Activated naive CD8-positive, alpha-beta T cell treated with anti-CD3 and anti-CD28 coated beads, Interleukin-2, amount 50 U/mL, for 24 hours (primary cell): ENCODE data around the gene ELMOD3.
"Not testable (repeated sequence)": the region's sequence is repeated elsewhere in the genome, so short reads cannot be mapped to it uniquely, and the experiment has no call there.

Experiments used
- ATAC-seq: fragments of 150-1000 bp; cut with Tn5 transposase; one replicate; pipeline ENCODE4 v1.10.0; 2021
- DNase-seq: peaks from one replicate; pipeline ENCODE4 v3.0.0; 2021
- H3K27ac Mint-ChIP-seq: one replicate; pipeline ENCODE4 v1.8.0; 2021; ENCODE audit warnings: mild to moderate bottlenecking, mixed read lengths
- H3K27me3 Mint-ChIP-seq: one replicate; pipeline ENCODE4 v1.8.0; 2021; ENCODE audit warnings: mixed read lengths
- H3K36me3 Mint-ChIP-seq: one replicate; pipeline ENCODE4 v1.8.0; 2021; ENCODE audit warnings: low read depth, mixed read lengths
- H3K4me1 Mint-ChIP-seq: one replicate; pipeline ENCODE4 v1.8.0; 2021; ENCODE audit warnings: mixed read lengths
- H3K4me3 Mint-ChIP-seq: one replicate; pipeline ENCODE4 v1.8.0; 2021; ENCODE audit warnings: mild to moderate bottlenecking, moderate library complexity, mixed read lengths
- H3K9me3 Mint-ChIP-seq: one replicate; pipeline ENCODE4 v1.8.0; 2021; ENCODE audit warnings: mixed read lengths

The ELMOD3 gene

DNA sequence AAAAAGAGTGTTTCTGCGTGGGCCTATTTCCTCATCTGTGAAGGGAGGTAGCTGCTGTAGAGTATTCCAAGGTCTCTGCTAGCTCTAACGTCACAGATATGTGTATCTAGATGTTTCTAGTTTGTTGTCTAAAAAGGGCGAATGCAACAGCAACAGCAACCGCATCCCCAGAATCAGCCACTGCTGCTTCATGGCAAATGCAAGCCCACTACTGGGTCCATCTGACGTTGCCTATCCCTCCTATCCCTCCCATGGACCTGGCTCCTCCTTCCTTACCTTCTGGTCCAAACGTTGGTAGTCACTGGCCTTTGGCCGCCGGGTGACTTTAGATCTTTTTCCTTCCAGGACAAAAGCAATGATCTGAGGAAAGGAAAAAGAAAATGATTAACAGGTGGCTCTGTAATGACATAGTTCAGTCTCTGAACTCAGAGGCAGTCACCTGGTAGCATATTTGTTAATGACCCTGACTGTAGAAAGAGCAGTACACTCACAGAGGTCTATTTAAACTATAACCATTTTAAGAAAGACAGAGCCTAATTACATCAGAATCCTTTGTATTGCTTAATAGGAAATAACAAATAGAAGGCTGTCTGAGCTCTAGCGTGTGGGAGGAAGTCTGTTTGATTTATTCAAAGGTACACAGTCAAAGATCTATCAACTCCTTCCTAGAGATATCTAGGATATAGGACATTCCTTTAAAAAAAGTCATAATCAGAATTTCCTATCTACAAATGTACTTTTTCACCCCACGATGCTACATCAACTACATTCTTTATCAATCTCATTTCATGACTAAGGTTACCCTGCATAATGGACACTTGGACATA, 29.7 kb upstream of the ELMOD3 start:
- no peaks in the 10 kb centered on the region for H3K27me3 Mint-ChIP-seq

DNA sequence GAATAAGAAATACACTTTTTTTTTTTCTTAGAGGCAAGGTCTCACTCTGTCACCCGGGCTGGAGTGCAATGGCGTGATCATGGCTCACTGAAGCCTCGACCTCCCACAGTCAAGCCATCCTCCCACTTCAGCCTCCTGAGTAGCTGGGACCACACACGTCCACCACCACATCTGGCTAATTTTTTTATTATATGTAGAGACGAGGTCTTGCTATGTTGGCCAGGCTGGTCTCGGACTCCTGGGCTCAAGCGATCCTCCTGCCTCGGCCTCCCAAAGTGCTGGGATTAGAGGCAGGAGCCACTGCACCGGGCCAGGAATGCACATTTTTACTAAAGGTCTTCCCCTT, 29.1 kb upstream of the ELMOD3 start:
- Mint-ChIP-seq H3K9me3 (no peaks in the 10 kb centered on the region), H3K27ac (peak overlapping the region; percentile 98), H3K36me3 (peaks cover 70% of the 10 kb centered on the region), H3K4me3 (peak overlapping the region; percentile 92), H3K4me1 (peaks cover 61% of the 10 kb centered on the region), H3K27me3 (no peaks in the 10 kb centered on the region)
- no peak for DNase-seq
- no peak for ATAC-seq

More for the DNA sequence above, 29.7 kb upstream of the ELMOD3 start:
- Mint-ChIP-seq H3K9me3 (no peaks in the 10 kb centered on the region), H3K4me1 (peaks cover 67% of the 10 kb centered on the region), H3K36me3 (peaks cover 76% of the 10 kb centered on the region), H3K27ac (peak overlapping the region; percentile 98), H3K4me3 (peak overlapping the region; percentile 92)
- ATAC-seq (no peak), DNase-seq (no peak)

DNA sequence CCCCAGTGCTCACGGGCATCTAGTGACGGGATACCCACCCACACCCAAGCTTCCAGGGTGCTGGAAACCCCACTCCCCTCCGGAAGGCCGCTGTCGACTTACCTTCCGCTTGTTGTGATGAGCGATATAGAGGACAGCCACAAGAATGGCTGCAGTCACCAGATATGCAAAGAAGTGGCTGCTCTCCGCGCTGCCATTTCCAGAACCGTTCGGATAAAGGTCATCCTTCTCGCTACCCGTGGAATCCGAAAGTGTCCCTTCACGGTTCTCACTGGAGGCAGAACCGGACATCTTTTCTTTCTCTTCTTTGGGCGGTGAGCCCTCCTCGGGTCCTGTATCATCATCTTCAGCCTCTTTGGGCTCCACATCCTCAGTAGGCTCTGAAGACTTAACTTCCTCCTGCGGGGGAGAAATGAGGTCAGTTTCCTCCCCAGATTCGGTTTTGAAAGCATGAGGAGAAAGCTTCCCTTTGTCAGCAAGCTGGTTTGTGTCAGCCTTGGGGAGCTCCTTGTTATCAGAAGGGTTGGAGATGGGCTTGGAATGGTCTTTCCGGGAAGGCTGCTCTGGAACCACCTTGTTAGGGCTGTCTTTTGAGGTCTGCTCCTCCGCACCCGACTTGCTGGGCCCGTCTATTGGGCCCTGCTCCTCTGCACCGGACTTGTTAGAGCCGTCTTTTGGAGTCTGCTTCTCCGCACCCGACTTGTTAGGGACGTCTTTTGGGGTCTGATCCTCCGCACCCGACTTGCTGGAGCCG, 28.0 kb upstream of the ELMOD3 start:
- H3K4me1 Mint-ChIP-seq: peaks cover 53% of the 10 kb centered on the region
- peaks cover 58% of the 10 kb centered on the region for H3K36me3 Mint-ChIP-seq
- no peaks in the 10 kb centered on the region for H3K9me3 Mint-ChIP-seq
- peak; percentile 48 for DNase-seq
- H3K4me3 Mint-ChIP-seq: peak overlapping the region; percentile 92
- H3K27ac Mint-ChIP-seq: peak overlapping the region; percentile 98
- no peaks in the 10 kb centered on the region for H3K27me3 Mint-ChIP-seq
- peak; percentile 30 for ATAC-seq

DNA sequence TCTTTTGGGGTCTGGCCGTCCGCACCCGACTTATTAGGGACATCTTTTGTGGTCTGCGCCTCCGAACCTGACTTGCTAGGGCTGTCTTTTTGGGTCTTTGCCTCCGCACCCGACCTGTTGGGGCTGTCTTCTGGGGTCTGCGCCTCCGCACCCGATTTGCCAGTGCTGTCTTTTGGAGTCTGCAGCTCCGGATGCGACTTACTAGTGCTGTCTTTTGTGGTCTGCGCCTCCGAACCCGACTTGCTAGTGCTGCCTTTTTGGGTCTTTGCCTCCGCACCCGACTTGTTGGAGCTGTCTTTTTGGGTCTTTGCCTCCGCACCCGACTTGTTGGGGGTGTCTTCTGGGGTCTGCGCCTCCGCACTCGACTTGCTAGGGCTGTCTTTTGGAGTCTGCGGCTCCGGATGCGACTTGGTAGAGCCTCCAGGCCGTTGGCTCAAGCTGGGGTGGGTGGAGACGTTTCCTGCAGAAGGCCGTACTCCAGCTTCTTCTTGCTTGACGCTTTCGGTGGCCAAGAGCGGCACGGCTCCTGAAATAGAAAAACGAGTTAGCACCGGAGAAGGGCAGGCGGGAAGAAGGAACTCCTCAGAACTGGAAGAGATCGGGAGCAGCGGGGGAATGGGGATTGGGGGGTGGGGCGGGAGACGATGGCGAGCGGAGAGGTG, 27.3 kb upstream of the ELMOD3 start:
- no peaks in the 10 kb centered on the region for H3K9me3 Mint-ChIP-seq
- ATAC-seq: peak; percentile 22
- peaks cover 51% of the 10 kb centered on the region for H3K36me3 Mint-ChIP-seq
- peak; percentile 62 for DNase-seq
- H3K4me3 Mint-ChIP-seq: peak overlapping the region; percentile 92
- H3K27me3 Mint-ChIP-seq: no peaks in the 10 kb centered on the region
- peaks cover 46% of the 10 kb centered on the region for H3K4me1 Mint-ChIP-seq
- H3K27ac Mint-ChIP-seq: peak overlapping the region; percentile 98

DNA sequence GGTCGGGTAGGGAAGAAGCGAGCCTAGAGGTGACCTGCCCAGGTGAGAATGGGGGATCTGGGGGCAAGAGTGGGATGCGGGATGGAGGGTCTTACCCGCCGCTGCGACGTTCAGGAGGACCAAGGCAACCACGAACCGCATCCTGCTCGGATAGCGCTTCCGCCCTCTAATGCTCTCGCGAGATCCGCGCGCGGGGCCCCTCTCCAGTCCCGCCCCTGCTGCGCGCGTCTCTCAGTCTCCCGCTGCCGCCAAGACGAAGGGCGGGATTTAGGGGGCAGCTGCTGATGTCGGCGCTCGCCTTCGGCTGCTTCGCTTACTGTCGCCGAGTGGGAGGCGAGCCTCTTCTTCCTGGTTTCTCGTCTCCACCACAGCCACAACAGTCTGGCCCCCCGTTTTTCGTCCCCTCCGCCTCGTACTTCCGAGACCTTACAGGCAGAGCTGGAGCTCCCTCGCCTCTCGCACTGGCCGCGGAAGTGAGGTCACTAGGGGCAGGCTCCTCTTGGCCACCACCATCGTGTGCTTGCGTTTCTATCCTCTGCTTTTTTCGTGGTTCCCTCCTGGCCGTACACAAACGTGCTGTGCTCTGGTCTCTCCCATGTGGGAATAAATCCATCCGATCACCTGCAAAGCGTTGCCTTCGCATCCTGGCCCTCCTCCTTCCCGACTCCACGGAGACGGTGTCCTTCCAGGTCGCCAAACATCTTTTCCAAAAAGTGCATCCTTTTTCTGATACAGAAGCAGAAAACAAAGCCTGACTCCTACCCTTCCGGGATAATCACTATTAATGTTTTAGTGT, 26.5 kb upstream of the ELMOD3 start, which contains the start of gene TGOLN2:
TSS of gene TGOLN2 (minus strand) at position 168 of the 796 bp plus-strand sequence. CDS start at position 141, 27 bp downstream.
- no peaks in the 10 kb centered on the region for H3K9me3 Mint-ChIP-seq
- H3K27me3 Mint-ChIP-seq: no peaks in the 10 kb centered on the region
- peak within 1 kb of the TSS; percentile 98 for H3K27ac Mint-ChIP-seq
- peaks cover 44% of the 10 kb centered on the region for H3K36me3 Mint-ChIP-seq
- H3K4me3 Mint-ChIP-seq: peak within 1 kb of the TSS; percentile 92
- DNase-seq (peak; percentile 95), ATAC-seq (peak; percentile 93)
- peaks cover 39% of the 10 kb centered on the region for H3K4me1 Mint-ChIP-seq

DNA sequence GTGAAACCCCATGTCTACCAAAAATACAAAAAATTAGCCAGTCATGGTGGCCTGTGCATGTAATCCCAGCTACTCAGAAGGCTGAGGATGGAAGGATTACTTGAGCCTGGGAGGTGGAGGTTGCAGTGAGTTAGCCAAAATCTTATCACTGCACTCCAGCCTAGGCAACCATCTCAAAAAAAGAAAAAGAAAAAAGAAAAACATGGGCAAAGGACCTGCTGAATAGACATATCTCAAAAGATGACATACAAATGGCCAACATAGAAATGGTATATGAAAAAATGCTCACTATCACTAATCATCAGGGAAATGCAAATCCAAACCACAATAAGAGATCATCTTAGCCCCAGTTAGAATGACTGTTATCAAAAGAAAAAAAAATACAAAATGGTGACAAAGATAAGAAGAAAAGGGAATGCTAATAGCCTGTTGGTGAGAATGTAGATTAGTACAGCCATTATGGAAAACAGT, 25.4 kb upstream of the ELMOD3 start:
- H3K36me3 Mint-ChIP-seq: peaks cover 32% of the 10 kb centered on the region
- no peak overlapping the region for H3K4me3 Mint-ChIP-seq
- H3K27ac Mint-ChIP-seq: peak overlapping the region; percentile 30
- no peaks in the 10 kb centered on the region for H3K9me3 Mint-ChIP-seq
- ATAC-seq (no peak), DNase-seq (no peak)
- peaks cover 27% of the 10 kb centered on the region for H3K4me1 Mint-ChIP-seq
- H3K27me3 Mint-ChIP-seq: no peaks in the 10 kb centered on the region

DNA sequence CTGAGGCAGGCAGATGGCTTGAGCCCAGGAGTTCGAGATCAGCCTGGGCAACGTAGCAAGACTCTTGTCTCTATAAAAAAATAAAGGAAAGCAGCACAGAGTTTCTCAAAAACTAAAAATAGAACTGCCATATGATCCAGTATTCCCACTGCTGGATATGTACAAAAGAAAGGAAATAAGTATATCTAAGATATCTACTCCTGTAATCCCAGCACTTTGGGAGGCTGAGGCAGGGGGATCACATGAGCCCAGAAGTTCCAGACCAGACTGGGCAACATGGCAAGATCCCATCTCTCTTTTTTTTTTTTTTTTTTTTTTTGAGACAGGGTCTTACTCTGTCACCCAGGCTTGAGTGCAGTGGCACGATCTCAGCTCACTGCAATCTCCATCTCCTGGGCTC, 24.9 kb upstream of the ELMOD3 start:
- ATAC-seq, H3K9me3 Mint-ChIP-seq, H3K27me3 Mint-ChIP-seq, DNase-seq, H3K4me3 Mint-ChIP-seq: not testable (repeated sequence)
- H3K36me3 Mint-ChIP-seq: peaks cover 27% of the 10 kb centered on the region
- H3K4me1 Mint-ChIP-seq: peaks cover 22% of the 10 kb centered on the region
- H3K27ac Mint-ChIP-seq: peak overlapping the region; percentile 30

DNA sequence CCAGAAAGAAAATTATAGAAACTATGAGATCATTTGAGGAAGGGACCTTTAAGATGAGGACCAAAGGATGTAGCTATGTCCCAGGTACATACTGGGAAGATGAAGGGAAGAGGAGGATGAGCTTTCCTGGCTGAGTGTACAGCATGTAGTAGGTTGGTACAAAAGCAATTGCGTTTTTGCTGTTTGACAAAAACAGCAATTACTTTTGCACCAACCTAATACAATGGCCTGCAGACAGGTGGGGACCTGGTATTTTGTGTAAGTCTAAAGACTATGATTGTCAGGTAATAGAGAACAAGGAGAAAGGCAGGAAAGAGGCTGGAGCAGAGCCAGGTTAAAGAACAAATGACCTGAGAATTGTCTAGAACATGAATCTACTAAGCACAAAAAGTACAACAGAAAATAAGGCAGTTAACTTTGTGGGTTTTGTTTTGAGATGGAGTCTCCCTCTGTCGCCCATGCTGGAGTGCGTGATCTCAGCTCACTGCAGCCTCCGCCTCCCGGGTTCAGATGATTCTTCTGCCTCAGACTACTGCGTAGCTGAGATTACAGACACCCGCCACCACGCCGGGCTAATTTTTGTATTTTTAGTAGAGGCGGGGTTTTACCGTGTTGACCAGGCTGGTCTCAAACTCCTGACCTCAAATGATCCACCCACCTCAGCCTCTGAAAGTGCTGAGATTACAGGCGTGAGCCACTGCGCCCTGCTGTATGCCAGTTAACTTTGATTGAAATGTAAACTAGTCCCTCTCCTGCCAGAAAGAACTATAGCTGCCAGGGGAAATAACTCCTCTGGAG, 23.5 kb upstream of the ELMOD3 start:
- Mint-ChIP-seq H3K36me3 (peaks cover 14% of the 10 kb centered on the region), H3K9me3 (no peaks in the 10 kb centered on the region), H3K4me3 (no peak overlapping the region), H3K4me1 (peaks cover 13% of the 10 kb centered on the region), H3K27me3 (no peaks in the 10 kb centered on the region), H3K27ac (no peak overlapping the region)
- ATAC-seq (no peak), DNase-seq (no peak)

DNA sequence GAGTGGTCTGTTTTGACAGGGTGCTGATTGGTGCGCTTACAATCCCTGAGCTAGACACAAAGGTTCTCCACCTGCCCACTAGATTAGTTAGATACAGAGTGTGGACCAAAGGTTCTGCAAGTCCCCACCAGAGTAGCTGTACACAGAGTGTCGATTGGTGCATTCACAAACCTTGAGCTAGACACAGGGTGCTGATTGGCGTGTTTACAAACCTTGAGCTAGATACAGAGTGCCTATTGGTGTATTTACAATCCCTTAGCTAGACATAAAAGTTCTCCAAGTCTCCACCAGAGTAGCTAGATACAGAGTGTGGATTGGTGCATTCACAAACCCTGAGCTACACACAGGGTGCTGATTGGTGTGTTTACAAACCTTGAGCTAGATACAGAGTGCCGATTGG, 20.7 kb upstream of the ELMOD3 start:
- H3K4me1 Mint-ChIP-seq: peaks cover 11% of the 10 kb centered on the region
- ATAC-seq, H3K27ac Mint-ChIP-seq, H3K9me3 Mint-ChIP-seq, H3K27me3 Mint-ChIP-seq, DNase-seq, H3K36me3 Mint-ChIP-seq, H3K4me3 Mint-ChIP-seq: not testable (repeated sequence)

DNA sequence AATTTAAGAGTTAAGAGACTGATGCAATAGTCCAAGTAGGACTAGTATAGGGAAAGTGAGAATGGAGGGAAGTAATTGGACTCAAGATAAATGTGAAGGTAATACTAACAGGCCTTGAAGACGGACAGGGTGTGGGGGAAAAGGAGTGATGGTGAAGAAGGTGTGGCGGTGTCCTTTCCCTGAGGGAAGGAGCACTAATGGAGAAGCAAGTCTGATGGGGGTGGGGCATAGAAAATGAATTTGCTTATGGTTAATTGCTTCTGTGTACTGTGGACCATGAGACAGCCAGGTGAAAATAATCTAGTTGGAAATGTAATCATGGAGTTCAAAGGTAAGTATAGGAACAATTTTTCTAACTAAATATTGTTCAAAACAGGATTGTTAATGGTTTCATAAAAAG, 19.6 kb upstream of the ELMOD3 start:
- Mint-ChIP-seq H3K9me3 (no peaks in the 10 kb centered on the region), H3K4me1 (peaks cover 4% of the 10 kb centered on the region), H3K27ac (no peak overlapping the region), H3K27me3 (no peaks in the 10 kb centered on the region), H3K4me3 (no peak overlapping the region), H3K36me3 (no peaks in the 10 kb centered on the region)
- ATAC-seq: no peak
- DNase-seq: no peak

DNA sequence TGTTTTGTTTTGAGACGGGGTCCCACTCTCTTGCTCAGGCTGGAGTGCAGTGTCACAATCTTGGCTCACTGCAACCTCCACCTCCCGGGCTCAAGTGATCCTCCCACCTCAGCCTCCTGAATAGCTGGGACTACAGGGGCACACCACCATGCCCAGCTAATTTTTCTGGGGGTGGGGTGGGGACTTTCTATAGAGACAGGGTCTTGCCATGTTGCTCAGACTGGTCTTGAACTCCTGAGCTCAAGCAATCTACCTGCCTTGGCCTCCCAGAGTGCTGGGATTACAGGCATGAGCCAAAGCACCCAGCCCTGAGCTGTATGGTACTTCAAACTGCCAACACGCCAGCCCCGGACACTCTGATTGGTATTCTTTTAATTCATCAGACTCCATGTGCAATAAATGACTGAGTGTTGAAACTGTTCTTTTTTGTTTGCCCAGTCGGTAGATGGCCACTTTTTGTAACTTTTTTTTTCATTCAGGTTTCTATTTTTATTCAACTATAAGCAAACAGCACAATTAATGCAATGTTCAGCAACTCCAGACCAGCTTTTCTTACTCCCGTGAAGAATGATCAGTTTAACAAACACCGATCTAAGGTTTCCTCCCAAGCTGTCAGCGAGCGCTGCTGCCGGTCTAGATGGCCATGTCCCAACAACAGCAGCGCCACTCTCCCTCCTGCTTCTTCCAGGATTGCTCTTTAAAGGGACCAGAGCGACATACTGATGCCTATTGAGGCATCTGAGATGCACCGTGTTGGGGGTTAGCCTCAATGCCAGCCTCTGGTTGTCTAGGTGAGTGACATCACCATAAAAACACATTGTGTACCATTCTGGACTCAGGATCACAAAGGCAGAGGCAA, 14.3 kb upstream of the ELMOD3 start:
- H3K4me1 Mint-ChIP-seq: no peaks in the 10 kb centered on the region
- no peaks in the 10 kb centered on the region for H3K27me3 Mint-ChIP-seq
- ATAC-seq: no peak
- no peak for DNase-seq
- no peaks in the 10 kb centered on the region for H3K9me3 Mint-ChIP-seq
- peaks cover 3% of the 10 kb centered on the region for H3K36me3 Mint-ChIP-seq
- no peak overlapping the region for H3K4me3 Mint-ChIP-seq
- H3K27ac Mint-ChIP-seq: no peak overlapping the region

DNA sequence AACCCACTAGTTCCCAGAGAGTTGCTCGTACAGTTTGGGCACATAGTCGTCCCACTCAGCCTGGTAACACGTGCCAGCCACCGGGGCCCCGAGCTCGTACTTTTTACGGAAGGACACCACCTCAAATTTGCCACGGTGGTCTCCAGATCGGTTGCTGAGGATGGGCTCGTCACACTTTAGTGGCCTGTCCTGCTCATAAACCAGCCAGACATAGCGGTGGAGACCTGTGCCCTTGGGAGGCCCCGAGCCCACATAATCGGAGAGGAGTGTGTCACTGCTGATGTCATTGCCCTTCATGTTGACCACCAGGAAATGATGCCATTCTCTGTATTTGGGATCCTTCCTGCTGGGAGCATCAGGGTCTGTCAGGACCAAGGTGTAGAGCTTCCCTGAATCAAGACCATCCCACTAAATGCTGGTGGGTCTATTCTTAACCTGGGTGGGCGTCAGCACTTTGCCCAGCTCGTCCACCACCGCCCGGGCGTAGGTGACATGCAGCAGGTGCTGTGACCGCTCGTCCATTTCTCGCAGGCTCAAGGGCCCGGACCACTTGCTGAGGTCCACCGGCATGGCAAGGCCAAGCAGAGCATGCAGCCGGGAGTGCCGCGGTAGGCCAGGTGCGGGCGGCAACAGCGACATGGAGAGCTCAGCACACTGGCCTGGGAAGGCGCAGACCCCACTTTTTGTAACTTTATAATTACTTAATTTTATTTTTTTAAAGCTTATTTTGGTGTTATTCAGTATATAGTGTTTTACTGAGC, 13.1 kb upstream of the ELMOD3 start:
- ATAC-seq (no peak), DNase-seq (no peak)
- Mint-ChIP-seq H3K36me3 (peaks cover 3% of the 10 kb centered on the region), H3K4me3 (no peak overlapping the region), H3K27ac (no peak overlapping the region), H3K4me1 (no peaks in the 10 kb centered on the region), H3K9me3 (no peaks in the 10 kb centered on the region), H3K27me3 (no peaks in the 10 kb centered on the region)
